Prostate gland (tissue), 2 donors: ENCODE measurements around the gene SPINK1.

Source experiments
- CTCF ChIP-seq, 4 experiments: fragments of 200-600 bp in 2 of 4; fragments of 450-650 bp in 2 of 4; sonication (generic) in 2 of 4; IDR thresholded peaks; 1 replicate in 3 of 4; 2 replicates in 1 of 4; pipeline ENCODE4 v1.5.1; 2016 to 2019; ENCODE audit warnings: antibody characterized with exemption in 4 of 4, mild to moderate bottlenecking in 2 of 4, moderate library complexity in 2 of 4
- POLR2A ChIP-seq: fragments of 450-650 bp; IDR thresholded peaks from one replicate; pipeline ENCODE4 v1.6.1; 2016; ENCODE audit warnings: antibody characterized with exemption, mild to moderate bottlenecking

GRCh38 chr5:147796556-147797308 lies 34.7 kb downstream of the SPINK1 start:
- TF ChIP-seq POLR2A (no peak), CTCF (IDR thresholded peaks at IDR 0.05) (no peak)
